GM21528 (cell line): ENCODE data around the gene DGCR8.

ENCODE experiments used
- ATAC-seq: cut with Tn5 transposase; IDR thresholded peaks from one replicate; pipeline ENCODE4 v1.9.1; 2021; ENCODE audit warnings: mild to moderate bottlenecking, moderate library complexity; ENCODE audit not compliant: unreplicated experiment, low FRiP score

Gene DGCR8

DNA sequence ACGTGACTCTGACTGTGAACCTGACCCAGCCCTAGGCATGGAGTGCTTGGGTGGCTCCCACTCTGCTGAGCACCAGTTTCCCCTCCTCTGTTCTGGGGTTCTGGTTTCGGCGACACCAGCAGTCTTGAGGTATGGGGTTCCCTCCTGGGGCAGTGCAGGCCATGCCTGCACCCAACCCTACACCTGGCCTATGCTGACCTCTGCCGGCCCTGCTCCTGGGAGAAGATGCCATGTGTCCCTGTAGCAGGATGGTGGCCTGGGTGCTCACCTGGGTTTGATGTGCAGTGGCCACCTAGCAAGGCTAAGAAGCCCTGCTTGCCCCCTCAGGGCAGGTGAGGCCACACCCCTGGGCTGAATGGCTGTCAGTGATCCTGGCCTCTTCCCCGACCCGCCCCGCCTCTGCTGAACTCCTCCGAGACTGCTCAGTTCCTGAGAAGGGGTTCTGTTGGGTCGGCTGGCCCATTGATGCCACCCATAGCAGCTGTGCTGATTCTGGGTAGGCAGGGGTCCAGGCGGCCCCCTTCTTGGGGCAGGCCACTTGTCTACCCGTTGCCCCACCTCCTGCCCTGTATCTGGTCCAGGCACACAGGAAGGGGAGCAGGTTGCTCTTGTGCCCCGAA is 54.0 kb downstream of the DGCR8 start:
- ATAC-seq = no peak

- ATAC-seq = no peak
Measured at GRCh38 chr22:20135265-20135664, 55.2 kb downstream of the DGCR8 start.

DNA sequence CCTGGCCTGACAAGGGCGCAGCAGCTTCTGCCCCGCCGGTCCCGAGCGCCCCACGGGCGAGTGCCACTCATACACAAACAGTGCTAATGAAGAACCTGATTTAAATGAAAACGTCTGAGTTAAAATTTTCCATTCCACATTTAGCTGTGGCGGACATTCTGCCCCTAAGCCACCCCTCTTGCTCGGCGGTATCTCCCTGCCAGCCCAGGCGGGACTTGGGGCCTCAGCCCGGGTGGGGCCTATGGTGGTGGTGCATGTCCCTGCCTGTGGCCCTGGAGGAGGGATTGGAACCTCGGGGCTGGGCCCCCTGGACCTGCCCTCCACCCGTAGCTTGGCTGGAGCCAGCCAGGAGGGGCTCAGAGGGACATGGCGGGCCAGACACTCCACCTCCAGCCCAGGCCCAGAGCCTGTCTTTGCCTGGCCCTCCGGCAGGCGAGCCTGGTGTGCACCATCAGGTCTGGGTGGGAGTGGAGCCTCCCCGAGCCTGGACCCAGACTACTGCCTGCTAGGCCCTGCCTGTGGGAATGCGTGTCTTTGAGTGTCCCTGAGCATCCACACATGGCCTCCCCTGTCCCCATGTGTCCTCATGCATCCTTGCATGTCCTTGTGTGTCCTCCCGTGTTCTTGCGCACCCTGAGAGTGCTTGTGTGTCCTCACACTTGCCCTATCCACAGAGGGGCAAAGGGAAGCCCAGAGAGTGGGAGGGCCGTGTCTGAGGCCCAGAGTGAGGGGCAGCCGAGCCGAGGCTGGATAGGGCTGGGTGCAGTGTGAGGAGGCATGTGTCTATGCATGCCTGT is 56.0 kb downstream of the DGCR8 start:
- ATAC-seq = no peak

DNA sequence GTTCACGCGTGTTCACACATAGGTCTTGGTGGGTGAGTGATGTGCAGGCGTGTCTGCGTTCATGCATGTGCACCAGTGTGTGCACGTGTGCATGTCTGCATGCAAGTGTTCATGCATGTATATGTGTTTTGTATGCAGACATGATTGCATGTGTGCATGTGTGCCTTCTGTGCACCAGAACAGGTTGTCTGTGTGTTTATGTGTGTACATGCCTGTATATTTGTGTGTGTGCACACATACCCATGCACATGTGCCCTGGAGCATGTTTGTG is 56.5 kb downstream of the DGCR8 start:
- no peak for ATAC-seq

DNA sequence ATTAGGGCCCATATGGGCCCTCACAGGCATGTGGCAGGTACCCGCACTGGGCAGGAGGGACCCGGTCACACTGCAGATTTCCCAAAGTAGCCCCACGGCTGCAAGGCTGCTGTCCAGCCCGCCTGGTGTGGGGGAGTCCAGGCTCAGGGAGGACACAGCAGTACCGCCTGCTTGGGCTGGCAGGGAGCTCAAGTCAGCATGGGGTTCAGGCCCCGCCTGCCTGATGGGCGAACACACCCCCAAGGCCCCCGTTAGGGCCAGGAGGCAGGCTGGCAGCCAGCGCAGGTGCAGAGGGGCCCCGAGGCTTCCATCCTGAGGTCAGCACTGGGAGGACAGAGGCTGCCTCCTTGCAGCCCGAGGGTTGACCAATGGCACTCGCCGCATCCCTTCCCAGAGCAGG is 57.1 kb downstream of the DGCR8 start:
- ATAC-seq = no peak

- ATAC-seq = no peak
Measured at GRCh38 chr22:20137671-20138416, 57.8 kb downstream of the DGCR8 start.

GRCh38 chr22:20138417-20138738 is 58.3 kb downstream of the DGCR8 start:
- no peak for ATAC-seq

GRCh38 chr22:20138868-20139267 is 58.8 kb downstream of the DGCR8 start:
- ATAC-seq = no peak

- no peak for ATAC-seq
Measured at GRCh38 chr22:20139391-20140106, 59.5 kb downstream of the DGCR8 start.

DNA sequence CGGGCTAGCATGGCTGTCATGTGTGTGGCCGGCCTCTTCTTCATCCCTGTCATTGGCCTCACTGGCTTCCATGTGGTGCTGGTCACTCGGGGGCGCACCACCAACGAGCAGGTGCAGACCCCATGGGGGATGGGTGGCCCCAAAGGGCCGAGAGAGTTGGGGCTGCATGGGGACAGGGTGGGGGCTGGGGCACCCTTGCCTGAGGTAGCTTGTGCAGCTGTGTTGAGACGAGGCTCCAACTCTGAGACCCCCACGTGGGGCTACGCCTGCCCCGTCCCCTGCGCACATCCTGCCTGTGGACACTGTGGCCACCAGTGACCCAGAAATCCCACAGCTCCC is 60.0 kb downstream of the DGCR8 start:
- ATAC-seq = no peak

DNA sequence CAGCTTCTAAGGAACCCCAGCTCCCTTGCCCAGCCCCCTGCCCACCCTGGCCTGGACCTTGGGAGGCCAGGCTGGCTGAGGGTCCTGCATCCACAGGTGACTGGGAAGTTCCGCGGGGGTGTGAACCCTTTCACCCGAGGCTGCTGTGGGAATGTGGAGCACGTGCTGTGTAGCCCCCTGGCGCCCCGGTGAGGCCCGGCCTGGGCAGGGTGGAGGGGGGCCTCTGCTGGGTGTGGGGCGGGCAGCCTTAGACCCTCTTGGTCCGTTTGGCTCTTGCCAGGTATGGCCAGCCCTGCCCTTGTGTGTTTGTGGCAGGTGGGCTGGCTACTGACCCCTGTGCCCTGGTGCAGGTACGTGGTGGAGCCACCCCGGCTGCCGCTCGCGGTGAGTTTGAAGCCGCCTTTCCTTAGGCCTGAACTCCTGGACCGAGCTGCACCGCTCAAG is 60.5 kb downstream of the DGCR8 start:
- ATAC-seq = no peak

GRCh38 chr22:20141186-20142077 is 61.4 kb downstream of the DGCR8 start:
- ATAC-seq = no peak

- no peak for ATAC-seq
Measured at GRCh38 chr22:20142711-20143621, 62.9 kb downstream of the DGCR8 start.

- ATAC-seq = no peak
Measured at GRCh38 chr22:20143883-20144665, 64.0 kb downstream of the DGCR8 start.

GRCh38 chr22:20145206-20145831 is 65.3 kb downstream of the DGCR8 start:
- no peak for ATAC-seq

- no peak for ATAC-seq
Measured at GRCh38 chr22:20145832-20146223, 65.8 kb downstream of the DGCR8 start.

DNA sequence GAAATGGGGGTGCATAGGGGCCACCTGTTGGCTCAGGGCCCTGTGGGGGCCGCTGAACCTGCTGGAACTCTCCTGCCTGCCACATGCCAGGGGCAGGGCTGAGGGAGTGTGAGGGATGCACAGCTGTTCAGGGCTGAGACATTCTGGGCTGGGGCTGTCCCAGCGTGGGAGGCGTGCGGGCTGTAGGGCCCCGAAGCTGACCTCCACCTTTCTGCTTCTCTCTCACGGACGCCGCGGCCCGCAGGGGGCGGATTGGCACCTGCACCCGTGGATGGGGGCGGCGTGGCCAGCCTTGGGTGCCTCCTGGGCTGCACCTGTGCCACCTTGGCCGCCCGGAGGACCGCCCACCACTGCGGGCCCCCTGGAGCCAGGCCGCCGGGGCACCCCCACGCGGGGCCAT is 66.7 kb downstream of the DGCR8 start:
- ATAC-seq = no peak
